Activated B cell treated with CpG ODN at 0.5 μM for 24 hours (primary cell): ENCODE measurements around the gene ZNF232. TPM values are rescaled to one million over a fixed set of nuclear protein-coding genes. Genes with fewer than 3 reads are reported as not detected.
"Not testable (repeated sequence)": the region's sequence is repeated elsewhere in the genome, so short reads cannot be mapped to it uniquely, and the experiment has no call there.

Experiments used
- ATAC-seq: fragments of 200-7000 bp; cut with Tn5 transposase; one replicate; pipeline ENCODE4 v1.10.0; 2021; ENCODE audit warnings: low read depth, mild to moderate bottlenecking, moderate library complexity
- CTCF ChIA-PET: fragments of 350-600 bp; sonication (Branson Sonifier 250); formaldehyde crosslinking; loops from one replicate; lab custom pipeline; 2021; ENCODE audit warnings: antibody characterized with exemption; lab: Charles Lee
- POLR2A ChIA-PET: fragments of 350-600 bp; sonication (Branson Sonifier 250); formaldehyde crosslinking; loops from one replicate; lab custom pipeline; 2021; ENCODE audit warnings: antibody characterized with exemption; lab: Charles Lee
- DNase-seq: peaks from one replicate; pipeline ENCODE4 v3.0.0; 2022
- H3K27ac Mint-ChIP-seq: one replicate; pipeline ENCODE4 v1.8.0; 2020; ENCODE audit warnings: mixed read lengths
- H3K27me3 Mint-ChIP-seq: one replicate; pipeline ENCODE4 v1.8.0; 2021; ENCODE audit warnings: mixed read lengths
- H3K36me3 Mint-ChIP-seq: one replicate; pipeline ENCODE4 v1.8.0; 2021; ENCODE audit warnings: low read depth, mixed read lengths
- H3K4me1 Mint-ChIP-seq: one replicate; pipeline ENCODE4 v1.8.0; 2021; ENCODE audit warnings: mixed read lengths
- H3K4me3 Mint-ChIP-seq: one replicate; pipeline ENCODE4 v1.8.0; 2020; ENCODE audit warnings: mild to moderate bottlenecking, mixed read lengths
- H3K9me3 Mint-ChIP-seq: one replicate; pipeline ENCODE4 v1.8.0; 2020; ENCODE audit warnings: mixed read lengths
- intact Hi-C: fragments of 100-400 bp; cut with micrococcal nuclease; formaldehyde crosslinking; loops from one replicate; pipeline ENCODE4 v1.15.1; 2024
- total RNA-seq: library from RNA; stranded (reverse); gene quantifications from 2 replicates; pipeline ENCODE4 v1.2.3, GENCODE V29; 2022
- TF ChIP-seq, protein P1 (sequence below): fragments of 200-600 bp; IDR thresholded peaks from one replicate; pipeline ENCODE4 v1.8.0; 2022; ENCODE audit warnings: antibody characterized with exemption, mild to moderate bottlenecking

The ZNF232 gene
- total RNA-seq, 1 donor from 2014 or later, result 14.8 TPM

DNA sequence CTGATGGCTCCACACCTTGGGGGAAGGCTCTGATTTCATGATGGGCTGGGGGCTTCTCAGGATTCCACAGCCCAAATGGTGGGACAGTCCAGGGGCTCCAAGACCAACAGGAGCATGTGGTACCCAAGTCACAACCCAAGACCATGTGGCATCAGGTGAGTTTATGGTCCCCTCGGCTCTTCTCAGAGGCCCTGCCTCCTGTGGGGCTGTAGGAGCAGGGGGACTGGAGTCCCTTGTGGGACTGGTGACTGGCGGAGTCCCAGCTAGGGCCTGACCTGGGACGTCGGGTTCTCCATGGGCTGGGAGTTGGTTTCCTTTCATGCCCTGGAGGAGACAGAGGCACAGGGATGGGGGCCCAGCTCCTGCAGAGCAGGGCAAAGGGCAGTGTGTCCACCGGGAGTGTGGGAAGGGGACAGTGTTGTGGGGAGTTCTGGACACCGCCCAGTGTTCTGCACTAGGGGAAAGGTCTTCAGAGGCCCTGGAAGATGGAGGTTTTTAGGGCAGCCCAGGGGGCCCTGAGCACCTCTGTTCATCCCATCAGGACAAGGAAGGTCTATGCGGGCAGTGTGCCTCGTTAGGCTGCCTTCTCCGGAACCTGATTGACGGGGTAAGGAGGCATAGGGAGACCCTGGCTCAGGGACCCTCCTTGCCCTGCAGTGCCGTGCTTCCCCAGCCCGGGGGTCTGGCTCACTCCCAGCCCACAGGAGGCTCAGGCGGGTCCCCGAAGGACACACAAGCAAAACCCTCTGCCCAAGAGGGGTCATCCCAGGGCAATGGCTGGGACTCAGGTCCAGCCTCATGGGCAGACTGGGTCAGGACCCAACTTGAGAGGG lies 25.1 kb upstream of the ZNF232 start:
- H3K36me3 Mint-ChIP-seq, H3K27ac Mint-ChIP-seq, POLR2A ChIA-PET, H3K27me3 Mint-ChIP-seq, intact Hi-C loops, H3K9me3 Mint-ChIP-seq, CTCF ChIA-PET, DNase-seq, H3K4me1 Mint-ChIP-seq, ATAC-seq, H3K4me3 Mint-ChIP-seq: not testable (repeated sequence)

DNA sequence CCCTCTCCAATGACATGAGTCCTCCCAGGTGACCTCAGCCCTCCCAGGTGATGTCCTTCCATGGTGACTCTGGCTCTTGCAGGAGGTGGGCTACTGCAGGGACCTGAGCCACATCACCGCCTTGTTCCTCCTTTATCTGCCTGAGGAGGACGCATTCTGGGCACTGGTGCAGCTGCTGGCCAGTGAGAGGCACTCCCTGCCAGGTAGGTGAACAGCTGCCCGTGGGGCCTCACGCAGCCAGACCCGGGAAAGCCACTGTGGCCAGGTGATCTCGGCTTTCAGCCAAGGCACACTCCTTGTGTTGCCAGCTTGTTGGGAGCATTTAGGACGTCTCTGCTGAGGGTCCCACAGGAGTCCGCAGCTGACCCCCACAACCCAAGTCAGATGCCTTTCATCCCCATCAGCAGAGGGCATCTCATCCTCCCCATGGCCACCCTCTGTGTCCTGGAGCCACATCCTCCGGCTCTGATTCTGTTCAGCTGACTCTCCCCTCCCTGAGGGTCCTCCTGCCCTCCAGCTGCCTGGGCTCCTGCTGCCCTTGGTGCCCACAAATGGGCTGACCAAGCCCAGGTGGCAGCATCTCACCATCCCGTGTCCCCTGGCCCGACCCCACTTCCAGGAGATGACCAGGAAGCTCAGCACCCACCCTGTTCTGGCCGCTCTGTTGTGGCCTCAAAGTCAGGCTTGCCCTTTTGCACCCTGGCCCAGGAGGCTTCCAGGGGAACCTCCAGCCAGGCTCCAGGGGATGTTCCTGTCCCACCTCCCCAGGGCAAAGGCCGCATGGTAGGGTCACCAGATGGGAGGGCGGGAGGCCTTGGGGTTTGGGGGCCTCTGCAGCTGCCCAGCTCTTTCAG lies 24.3 kb upstream of the ZNF232 start:
- ChIA-PET POLR2A (no interaction called here), CTCF (no interaction called here)
- H3K9me3 Mint-ChIP-seq, result no peaks in the 10 kb centered on the region
- no peak overlapping the region for H3K27ac Mint-ChIP-seq
- H3K4me1 Mint-ChIP-seq, result no peaks in the 10 kb centered on the region
- intact Hi-C loops, result no loop called here
- TF ChIP-seq, protein P1, sequence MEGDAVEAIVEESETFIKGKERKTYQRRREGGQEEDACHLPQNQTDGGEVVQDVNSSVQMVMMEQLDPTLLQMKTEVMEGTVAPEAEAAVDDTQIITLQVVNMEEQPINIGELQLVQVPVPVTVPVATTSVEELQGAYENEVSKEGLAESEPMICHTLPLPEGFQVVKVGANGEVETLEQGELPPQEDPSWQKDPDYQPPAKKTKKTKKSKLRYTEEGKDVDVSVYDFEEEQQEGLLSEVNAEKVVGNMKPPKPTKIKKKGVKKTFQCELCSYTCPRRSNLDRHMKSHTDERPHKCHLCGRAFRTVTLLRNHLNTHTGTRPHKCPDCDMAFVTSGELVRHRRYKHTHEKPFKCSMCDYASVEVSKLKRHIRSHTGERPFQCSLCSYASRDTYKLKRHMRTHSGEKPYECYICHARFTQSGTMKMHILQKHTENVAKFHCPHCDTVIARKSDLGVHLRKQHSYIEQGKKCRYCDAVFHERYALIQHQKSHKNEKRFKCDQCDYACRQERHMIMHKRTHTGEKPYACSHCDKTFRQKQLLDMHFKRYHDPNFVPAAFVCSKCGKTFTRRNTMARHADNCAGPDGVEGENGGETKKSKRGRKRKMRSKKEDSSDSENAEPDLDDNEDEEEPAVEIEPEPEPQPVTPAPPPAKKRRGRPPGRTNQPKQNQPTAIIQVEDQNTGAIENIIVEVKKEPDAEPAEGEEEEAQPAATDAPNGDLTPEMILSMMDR, result no peak
- H3K27me3 Mint-ChIP-seq, result peaks cover 5% of the 10 kb centered on the region
- H3K4me3 Mint-ChIP-seq, result no peak overlapping the region
- DNase-seq, result no peak
- ATAC-seq, result no peak
- no peaks in the 10 kb centered on the region for H3K36me3 Mint-ChIP-seq

DNA sequence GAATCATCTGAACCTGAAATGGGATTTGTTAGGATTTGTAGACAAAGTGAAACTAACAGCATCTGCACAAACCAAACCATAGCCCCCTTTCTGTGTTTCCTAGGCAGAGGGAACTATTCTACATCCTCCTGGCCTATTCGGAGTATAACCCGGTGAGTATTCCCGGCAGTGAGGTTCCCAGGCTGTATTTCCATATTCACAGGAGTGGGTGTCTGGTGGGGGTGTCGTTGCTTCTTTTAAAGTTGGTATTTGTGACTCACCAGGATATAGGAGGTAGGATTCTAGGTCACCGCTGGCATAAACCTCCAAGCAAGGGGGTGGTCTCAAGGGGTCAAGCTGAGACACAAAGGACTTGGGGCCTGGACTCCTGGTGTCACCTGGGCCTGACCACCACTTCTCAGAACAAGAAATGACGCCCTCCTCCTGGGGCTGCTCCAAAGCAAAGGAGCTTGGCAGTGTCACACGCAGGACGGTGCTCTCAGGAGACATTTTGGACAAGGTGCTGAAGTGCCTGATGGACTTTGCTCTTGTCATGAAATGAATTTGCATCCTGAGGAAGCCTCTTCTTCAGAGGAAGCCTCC lies 23.5 kb upstream of the ZNF232 start:
- H3K36me3 Mint-ChIP-seq, intact Hi-C loops, H3K4me3 Mint-ChIP-seq, ATAC-seq, H3K9me3 Mint-ChIP-seq, H3K27ac Mint-ChIP-seq, POLR2A ChIA-PET, CTCF ChIA-PET, H3K4me1 Mint-ChIP-seq, H3K27me3 Mint-ChIP-seq, DNase-seq: not testable (repeated sequence)

DNA sequence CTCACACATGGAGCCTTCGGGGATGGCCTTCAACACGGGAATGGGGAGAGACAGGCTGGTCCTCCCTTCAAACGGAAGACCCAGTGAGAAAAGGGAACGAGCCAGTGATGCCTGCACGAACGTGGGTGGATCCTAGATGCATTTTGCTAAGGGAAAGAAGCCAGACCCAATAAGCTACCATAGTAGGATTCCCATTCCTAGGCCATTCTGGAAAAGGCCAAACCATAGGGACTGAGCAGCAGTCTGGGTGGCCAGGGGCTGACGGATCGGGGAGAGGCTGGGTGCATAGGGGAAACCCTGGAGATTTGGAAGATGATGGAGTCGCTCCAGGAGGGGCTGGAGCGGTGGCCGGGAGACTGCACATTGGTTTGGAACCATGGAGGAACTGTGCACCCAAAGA lies 22.9 kb upstream of the ZNF232 start:
- CTCF ChIA-PET, H3K27me3 Mint-ChIP-seq, intact Hi-C loops, H3K4me3 Mint-ChIP-seq, ATAC-seq, DNase-seq, H3K4me1 Mint-ChIP-seq, POLR2A ChIA-PET, H3K9me3 Mint-ChIP-seq, H3K36me3 Mint-ChIP-seq, H3K27ac Mint-ChIP-seq: not testable (repeated sequence)

DNA sequence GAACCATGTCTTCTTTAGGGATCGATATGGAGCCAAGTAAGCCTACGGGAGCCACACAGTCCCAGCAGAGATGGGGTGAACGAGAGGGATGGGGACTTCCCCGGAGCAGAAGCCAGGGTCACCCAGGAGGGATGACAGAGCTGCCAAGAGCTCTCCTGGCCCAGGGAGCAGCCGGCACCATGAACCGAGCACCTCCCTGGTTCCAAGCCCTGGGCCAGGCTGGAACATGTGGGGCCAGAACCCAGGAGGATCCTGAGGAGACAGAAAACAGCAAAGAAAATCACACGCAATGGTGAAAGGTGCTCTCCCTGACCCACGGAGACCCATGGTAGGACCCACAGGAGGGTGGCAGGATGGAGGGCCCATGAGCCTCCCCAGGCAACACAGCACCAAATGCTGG lies 22.3 kb upstream of the ZNF232 start:
- POLR2A ChIA-PET, H3K9me3 Mint-ChIP-seq, H3K27me3 Mint-ChIP-seq, H3K36me3 Mint-ChIP-seq, DNase-seq, H3K4me1 Mint-ChIP-seq, ATAC-seq, H3K4me3 Mint-ChIP-seq, CTCF ChIA-PET, H3K27ac Mint-ChIP-seq, intact Hi-C loops: not testable (repeated sequence)

DNA sequence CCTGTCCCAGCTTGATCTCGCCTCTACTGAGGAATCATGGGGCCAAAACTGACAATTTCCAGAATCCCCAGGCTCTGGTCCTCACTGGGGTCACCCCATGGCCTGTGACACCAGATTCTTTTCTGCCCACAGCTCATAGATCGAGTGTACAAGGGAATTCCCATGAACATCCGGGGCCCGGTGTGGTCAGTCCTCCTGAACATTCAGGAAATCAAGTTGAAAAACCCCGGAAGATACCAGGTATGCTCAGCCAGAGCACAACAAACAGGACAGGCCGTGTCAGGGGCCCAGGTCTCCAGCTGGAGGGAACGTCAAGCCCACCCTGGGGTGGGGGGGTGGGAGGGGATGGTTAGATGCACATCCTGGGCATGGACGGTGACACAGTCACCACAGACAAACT lies 21.6 kb upstream of the ZNF232 start:
- ChIA-PET POLR2A (no interaction called here), CTCF (no interaction called here)
- intact Hi-C loops, result no loop called here
- no peak for DNase-seq
- Mint-ChIP-seq H3K27me3 (peaks cover 5% of the 10 kb centered on the region), H3K36me3 (no peaks in the 10 kb centered on the region), H3K9me3 (no peaks in the 10 kb centered on the region), H3K4me1 (no peaks in the 10 kb centered on the region), H3K27ac (no peak overlapping the region), H3K4me3 (no peak overlapping the region)
- TF ChIP-seq, protein P1, result no peak
- no peak for ATAC-seq

DNA sequence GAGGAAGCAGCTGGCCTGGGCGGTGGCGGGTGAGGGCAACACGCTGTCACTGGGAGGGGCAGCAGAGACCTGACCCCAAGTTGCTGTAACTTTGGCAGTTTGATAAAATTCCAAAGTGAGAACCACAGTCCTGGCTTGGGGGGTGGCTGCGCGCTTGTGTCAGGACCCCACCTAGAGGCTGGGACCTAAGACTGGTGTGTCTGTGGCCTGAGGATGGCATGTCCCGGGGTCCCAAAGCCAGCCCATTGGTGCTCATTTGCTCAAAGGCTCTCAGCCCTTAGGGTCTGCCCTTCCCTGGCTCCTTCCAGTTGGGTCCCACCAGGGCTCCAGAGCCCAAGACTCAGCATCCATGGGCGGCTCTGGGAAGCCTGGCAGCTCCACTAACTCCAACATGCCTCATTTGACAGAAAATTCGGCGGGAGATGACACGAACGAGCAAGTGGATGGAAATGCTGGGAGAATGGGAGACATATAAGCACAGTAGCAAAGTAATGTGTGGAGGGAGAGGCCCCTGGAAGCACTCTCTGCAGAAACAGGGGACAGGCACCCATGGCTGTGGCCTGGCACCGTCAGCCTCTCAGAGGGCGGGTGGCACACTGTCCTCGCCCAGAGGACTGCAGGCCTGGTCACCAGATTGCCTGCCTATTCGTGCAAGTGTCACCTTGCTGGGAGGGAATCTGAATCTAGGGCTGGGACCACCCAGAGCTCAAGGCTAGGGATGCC lies 21.0 kb upstream of the ZNF232 start:
- H3K27ac Mint-ChIP-seq, intact Hi-C loops, POLR2A ChIA-PET, H3K4me3 Mint-ChIP-seq, CTCF ChIA-PET, ATAC-seq, H3K4me1 Mint-ChIP-seq, H3K9me3 Mint-ChIP-seq, H3K36me3 Mint-ChIP-seq, H3K27me3 Mint-ChIP-seq, DNase-seq: not testable (repeated sequence)

DNA sequence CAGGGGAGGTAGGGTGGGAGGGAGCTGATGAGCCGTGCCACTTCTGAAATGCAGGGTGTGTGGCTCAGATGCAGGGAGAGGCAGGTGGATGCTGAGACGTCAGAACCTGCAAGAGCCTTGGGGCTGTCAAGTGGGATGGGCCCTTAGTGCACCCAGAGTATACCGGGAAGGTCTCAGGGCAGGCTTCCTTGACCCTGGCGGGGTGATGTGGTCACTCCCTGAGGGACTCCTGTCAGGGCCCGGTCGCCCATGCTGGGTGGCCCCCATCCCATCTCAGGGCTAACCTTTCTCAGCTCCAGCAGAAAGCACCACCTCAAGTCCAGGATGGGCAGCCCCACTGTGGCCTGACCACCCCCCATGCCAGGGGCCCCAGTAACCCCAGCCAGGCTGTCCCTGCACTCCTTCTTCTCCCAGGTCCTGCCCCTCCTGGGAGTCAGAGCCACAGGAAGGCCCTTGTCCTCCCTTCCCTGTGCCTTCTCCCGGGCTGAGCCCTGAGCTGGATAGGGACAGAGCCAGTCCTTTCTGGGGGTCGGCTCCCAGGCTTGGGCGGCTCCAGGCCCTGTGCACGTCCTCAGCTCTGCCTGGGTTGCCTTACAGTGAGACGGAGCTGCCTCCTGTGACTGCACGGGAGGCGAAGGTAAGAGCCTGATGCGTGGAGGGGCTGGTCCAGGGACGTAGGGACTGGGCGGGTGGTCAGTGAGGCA lies 20.3 kb upstream of the ZNF232 start:
- H3K4me3 Mint-ChIP-seq, DNase-seq, ATAC-seq, H3K9me3 Mint-ChIP-seq, H3K36me3 Mint-ChIP-seq, H3K27ac Mint-ChIP-seq, CTCF ChIA-PET, intact Hi-C loops, POLR2A ChIA-PET, H3K27me3 Mint-ChIP-seq, H3K4me1 Mint-ChIP-seq: not testable (repeated sequence)
